Measurements from ENCODE around the gene CDK1. TPM values are rescaled to one million over a fixed set of nuclear protein-coding genes. Genes with fewer than 3 reads are reported as not detected.

Gene CDK1
- total RNA-seq, result 10 to 100 TPM; 16.5 to 53.8 TPM

DNA sequence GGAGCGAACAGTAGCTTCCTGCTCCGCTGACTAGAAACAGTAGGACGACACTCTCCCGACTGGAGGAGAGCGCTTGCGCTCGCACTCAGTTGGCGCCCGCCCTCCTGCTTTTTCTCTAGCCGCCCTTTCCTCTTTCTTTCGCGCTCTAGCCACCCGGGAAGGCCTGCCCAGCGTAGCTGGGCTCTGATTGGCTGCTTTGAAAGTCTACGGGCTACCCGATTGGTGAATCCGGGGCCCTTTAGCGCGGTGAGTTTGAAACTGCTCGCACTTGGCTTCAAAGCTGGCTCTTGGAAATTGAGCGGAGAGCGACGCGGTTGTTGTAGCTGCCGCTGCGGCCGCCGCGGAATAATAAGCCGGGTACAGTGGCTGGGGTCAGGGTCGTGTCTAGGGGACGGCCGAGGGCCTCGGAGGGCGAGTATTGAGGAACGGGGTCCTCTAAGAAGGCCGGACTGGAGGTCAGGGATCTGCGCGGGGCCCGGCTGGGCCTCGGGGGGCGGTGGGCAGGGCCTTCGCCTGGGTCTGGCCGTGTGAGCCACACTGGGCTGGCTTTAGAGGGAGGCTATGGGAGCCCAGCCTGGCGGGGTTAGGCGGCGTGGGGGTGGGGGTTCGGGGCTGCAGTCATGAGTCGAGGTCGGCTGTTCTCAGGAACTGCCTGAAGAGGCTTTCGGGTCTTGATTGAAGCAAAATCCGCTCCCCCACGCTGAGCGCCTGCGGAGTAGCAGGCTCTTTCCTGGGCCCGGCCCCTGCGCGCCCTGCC, at the start of gene CDK1:
Gene CDK1, plus strand, starts transcription at position 265 of the 757 bp plus-strand sequence. CDS start 1,688 bp downstream, outside the sequence.
- H3K27me3 ChIP-seq, result no peaks in the 10 kb centered on the region
- peak within 1 kb of the TSS; percentile 30 for H3K27ac ChIP-seq
- no peak for TF ChIP-seq CTCF (IDR thresholded peaks at IDR 0.05)
- peak within 1 kb of the TSS; percentile 81 for H3K4me3 ChIP-seq
- DNase-seq, result peak; percentile 98
- intact Hi-C loops (cut with DNase I), result loop anchor here (10.0 kb wide), 1 partner anchor 124 kb away; no protein-coding TSS in a partner anchor
- H3K9me3 ChIP-seq, result no peaks in the 10 kb centered on the region
- no peaks in the 10 kb centered on the region for H3K36me3 ChIP-seq
- H3K9ac ChIP-seq (ENCODE audit: low read depth in 2 of 2, low read length in 2 of 2), result peak within 1 kb of the TSS; percentile 42 to 59
- H3K4me1 ChIP-seq, result no peaks in the 10 kb centered on the region

GRCh38 chr10:60729106-60729505, 49.2 kb upstream of the CDK1 start:
- H3K36me3 ChIP-seq, result no peaks in the 10 kb centered on the region
- H3K4me3 ChIP-seq, result no peak overlapping the region
- H3K9me3 ChIP-seq, result no peaks in the 10 kb centered on the region
- DNase-seq, result no peak
- no peaks in the 10 kb centered on the region for H3K27me3 ChIP-seq
- H3K27ac ChIP-seq, result no peak overlapping the region
- intact Hi-C loops (cut with DNase I), result no loop called here
- H3K9ac ChIP-seq (ENCODE audit: low read depth in 2 of 2, low read length in 2 of 2), result no peak overlapping the region
- no peak for TF ChIP-seq CTCF (IDR thresholded peaks at IDR 0.05)
- no peaks in the 10 kb centered on the region for H3K4me1 ChIP-seq

DNA sequence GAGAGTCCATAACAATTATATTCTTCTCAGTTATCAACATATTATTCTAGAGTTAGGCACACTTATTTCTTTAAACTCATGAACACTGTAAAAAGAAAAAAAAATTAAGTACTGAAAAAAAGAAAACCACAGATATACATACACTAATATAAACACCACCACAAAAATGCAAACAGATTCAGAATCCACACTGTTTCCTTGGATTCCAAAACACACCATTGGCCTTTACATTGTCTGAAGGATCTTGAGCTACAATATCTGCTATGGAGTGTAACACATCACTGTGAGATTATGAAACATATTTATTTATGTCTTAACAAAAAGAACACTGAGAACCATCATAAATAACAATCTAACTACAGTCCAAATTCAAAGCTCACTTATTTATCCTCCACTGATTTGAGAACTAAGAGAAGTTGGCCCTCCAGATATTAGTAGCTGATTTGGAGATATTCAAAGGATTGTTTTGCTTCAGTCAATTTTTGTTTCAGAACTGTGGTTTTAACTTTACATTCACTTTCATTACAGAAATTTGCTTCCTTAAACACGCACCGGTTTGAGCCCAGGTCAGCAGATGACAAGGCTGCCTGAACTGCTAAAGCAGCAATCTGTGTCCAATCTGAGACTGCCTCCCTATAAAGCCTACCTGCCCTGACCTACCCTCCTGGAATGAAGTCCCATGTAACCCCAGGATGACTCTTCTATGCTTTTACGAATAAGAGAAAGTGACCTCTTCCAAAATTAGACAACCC, 47.0 kb upstream of the CDK1 start:
- peak overlapping the region; percentile 71 for H3K27ac ChIP-seq
- H3K36me3 ChIP-seq, result no peaks in the 10 kb centered on the region
- no peaks in the 10 kb centered on the region for H3K9me3 ChIP-seq
- no peaks in the 10 kb centered on the region for H3K4me1 ChIP-seq
- H3K27me3 ChIP-seq, result no peaks in the 10 kb centered on the region
- H3K4me3 ChIP-seq, result peak overlapping the region; percentile 64
- DNase-seq, result peak; percentile 31
- no peak for TF ChIP-seq CTCF (IDR thresholded peaks at IDR 0.05)
- peak overlapping the region in 1 of 2 donors; percentile 86 for H3K9ac ChIP-seq (ENCODE audit: low read depth in 2 of 2, low read length in 2 of 2)
- intact Hi-C loops (cut with DNase I), result no loop called here

DNA sequence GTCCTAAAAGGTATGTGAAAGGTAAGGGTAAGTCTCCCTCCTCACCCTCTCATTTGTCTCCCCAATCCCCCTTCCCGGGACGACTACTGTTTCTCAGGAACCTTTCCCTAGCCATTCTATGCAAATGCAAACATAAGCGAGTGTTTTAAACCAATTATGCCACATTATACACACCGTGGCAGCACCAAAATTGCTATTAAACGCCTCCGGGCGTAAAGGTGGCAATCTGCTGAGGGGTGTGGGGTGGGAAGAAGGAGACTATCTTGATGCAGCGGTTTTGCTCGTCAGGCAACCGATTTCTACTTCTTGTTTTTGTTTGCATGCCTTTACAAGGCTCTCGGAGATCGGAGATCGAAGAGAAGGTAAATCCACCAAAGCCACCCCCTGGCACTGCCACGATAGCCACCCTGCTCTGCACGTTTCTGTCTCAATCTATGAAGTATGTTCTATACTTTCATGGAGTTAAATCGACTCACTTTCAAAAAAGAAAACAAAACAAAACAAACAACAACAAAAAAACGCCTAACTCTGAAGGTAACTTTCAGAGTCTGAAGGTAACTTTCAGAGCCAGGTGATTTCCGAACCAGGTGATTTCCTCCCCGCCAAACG, 46.0 kb upstream of the CDK1 start:
- Histone ChIP-seq H3K4me1 (no peaks in the 10 kb centered on the region), H3K36me3 (no peaks in the 10 kb centered on the region), H3K4me3 (peak overlapping the region; percentile 64), H3K27me3 (no peaks in the 10 kb centered on the region), H3K9ac (ENCODE audit: low read depth in 2 of 2, low read length in 2 of 2) (peak overlapping the region; percentile 86 to 88), H3K27ac (peak overlapping the region; percentile 71), H3K9me3 (no peaks in the 10 kb centered on the region)
- peak; percentile 36 for DNase-seq
- intact Hi-C loops (cut with DNase I), result no loop called here
- no peak for TF ChIP-seq CTCF (IDR thresholded peaks at IDR 0.05)

- peak; percentile 71 for DNase-seq
- no peaks in the 10 kb centered on the region for H3K9me3 ChIP-seq
- H3K36me3 ChIP-seq, result no peaks in the 10 kb centered on the region
- peak overlapping the region; percentile 64 for H3K4me3 ChIP-seq
- H3K9ac ChIP-seq (ENCODE audit: low read depth in 2 of 2, low read length in 2 of 2), result peak overlapping the region; percentile 86 to 88
- TF ChIP-seq CTCF (IDR thresholded peaks at IDR 0.05), result no peak
- intact Hi-C loops (cut with DNase I), result no loop called here
- H3K4me1 ChIP-seq, result no peaks in the 10 kb centered on the region
- peak overlapping the region; percentile 71 for H3K27ac ChIP-seq
- no peaks in the 10 kb centered on the region for H3K27me3 ChIP-seq
Observed at GRCh38 chr10:60732807-60733516, 45.3 kb upstream of the CDK1 start.
